Right lung (tissue), 5 donors: ENCODE data around the gene LINC01488. TPM values are rescaled to one million over a fixed set of nuclear protein-coding genes. Genes with fewer than 3 reads are reported as not detected.

Source experiments
- DNase-seq, 2 donors: peaks; one replicate each; pipeline ENCODE4 v3.0.0-alpha.2; 2013
- polyA plus RNA-seq, 5 donors: library from polyadenylated mRNA; unstranded; fragments of 120-200 nt; gene quantifications; one replicate each; pipeline versions ENCODE4 v1.2.1 to v1.2.3, GENCODE V29; 2013; ENCODE audit warnings: inconsistent platforms in 1 of 5, low replicate concordance in 1 of 5; ENCODE audit not compliant: insufficient read length in 5 of 5, insufficient read depth in 1 of 5

The LINC01488 gene
- polyA plus RNA-seq, 5 donors, result 0.08 to 0.14 (median 0.13) TPM

DNA sequence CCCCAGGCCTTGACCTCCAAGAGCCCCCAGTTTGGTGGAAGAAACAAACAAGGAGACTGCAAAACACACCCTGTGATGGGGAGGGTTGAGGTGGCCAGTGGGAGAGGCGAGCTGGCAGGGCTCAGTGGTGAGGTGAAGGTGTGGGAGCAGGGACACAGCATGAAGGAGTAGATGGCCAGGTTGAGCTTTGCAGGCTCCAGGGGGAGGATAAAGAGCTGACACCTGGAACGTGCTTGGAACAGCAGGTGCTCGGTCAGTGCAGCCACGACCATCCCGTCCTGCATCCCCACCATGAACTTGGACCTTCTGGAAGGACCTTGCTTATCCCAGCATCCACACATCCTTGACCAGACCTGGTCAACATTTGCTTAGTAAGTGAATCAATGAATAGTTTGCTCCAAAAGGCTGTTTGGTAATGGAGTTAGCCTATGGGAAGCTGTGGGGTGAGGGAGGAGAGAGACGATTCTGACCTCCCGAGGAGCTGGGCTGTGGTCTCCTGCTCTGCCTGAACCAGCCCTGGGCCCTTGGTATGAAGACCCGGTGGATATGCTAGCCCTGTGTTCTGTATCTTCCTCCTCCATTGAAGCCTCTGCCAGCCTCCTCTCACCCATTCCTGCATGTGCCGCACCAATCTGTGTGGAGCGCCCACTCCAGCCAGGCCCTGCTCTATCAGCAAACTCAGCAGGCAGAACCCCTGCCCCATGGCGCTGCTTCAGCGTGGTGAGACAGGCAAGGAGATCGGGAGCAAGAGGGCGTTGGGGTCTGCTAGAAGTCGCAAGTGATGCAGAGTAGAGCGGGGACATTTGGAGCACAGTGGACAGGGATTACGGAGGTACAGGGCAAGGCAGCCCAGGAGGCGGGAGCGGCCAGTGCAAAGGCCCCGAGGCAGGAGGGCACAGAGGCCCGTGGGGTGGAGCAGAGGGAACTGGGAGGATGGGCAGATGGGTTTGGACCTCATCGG, 9.9 kb downstream of the LINC01488 start:
- no peak for DNase-seq

GRCh38 chr11:69492201-69492991, 10.9 kb downstream of the LINC01488 start:
- no peak for DNase-seq

DNA sequence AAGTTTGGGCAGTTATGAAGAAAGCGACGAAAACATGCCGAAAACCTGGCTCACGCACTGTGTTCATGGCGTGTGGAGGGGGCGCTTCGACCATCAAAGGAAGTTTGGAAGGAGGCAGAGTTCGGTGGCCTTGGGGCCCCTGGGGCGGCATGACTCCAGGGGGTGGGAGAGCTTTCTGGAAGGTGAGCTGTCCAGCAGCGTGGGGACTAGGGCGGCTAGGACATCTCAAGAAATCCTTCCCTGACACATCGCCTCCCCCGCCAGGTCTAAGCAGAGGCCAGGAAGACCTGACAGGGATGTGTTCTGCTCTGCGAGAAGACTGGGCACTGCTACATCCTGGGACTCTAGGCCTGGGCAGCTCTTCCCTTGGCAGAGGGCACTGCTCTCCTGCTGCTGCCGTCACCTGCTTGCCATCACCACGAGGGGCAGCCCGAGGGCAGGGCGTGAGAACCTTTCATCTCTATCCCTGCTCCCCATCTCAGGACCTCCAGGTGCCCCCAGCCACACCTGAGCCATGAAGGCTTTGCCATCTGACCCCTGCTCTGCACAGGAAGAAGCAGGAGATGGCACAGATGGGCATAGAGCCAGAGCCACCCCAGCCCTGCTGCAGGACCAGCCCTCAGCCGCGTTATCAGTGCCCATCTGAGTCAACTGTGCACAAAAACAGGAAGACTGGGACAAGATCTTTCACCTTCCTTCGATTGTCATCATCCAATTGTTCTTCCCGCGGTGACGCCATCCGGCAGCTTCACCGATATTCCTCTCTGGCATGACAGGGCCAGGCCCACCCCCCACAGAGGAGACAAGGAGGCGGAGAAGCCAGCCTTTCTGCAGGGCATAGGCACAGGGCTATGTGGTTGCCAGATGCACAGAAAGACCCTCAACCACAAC, 12.7 kb downstream of the LINC01488 start:
- no peak for DNase-seq

- no peak for DNase-seq
These were observed 13.4 kb downstream of the LINC01488 start for GRCh38 chr11:69494851-69495250.

GRCh38 chr11:69495441-69496201, 14.2 kb downstream of the LINC01488 start:
- DNase-seq, result no peak

DNA sequence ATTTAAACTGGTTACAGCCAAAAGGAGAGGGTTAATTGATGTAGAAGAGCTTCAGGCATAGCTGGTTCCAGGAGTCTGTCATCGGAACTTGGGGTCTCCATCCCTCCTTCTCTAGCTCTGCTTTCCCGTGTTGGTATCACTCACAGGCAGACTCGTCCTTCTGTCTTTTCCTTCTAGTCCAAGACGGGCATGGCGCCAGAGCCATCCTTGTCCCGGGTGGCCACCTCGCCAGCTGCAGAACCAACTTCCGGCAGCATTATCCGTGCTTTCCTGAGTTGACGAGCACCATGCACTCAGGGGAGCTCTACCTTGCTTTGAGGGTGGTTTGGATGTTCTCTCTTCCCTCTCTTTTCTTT, 14.7 kb downstream of the LINC01488 start:
- no peak for DNase-seq

- no peak for DNase-seq
These were observed 15.3 kb downstream of the LINC01488 start for GRCh38 chr11:69496631-69497220.

DNA sequence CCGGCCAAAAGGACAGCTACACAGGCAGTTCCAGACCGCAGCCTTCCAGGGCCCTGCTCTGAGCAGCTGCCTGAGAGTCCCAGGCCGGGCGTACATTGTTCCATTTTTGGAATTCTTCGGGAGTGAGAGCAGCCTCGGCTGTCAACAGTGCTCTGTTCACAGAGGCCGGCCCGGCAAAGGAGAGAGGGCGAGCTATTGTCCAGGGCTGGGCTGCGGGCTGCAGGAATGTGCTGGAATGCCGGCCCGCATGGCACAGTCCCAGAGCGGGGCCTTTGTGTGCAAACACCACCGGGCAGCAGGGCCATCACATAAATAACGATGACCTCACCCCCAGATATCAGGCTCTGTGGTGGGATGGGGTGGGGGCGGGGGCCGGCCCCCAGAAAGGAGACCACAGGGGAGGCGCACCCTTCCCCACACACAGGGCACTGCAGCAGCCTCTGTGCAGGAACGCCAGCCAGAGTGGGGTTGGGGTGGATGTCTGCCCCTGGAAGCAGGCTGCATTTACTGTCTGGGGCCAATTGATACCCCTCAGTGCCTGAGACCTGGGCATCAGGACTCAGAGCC, 15.8 kb downstream of the LINC01488 start:
- peak; percentile 78 for DNase-seq

DNA sequence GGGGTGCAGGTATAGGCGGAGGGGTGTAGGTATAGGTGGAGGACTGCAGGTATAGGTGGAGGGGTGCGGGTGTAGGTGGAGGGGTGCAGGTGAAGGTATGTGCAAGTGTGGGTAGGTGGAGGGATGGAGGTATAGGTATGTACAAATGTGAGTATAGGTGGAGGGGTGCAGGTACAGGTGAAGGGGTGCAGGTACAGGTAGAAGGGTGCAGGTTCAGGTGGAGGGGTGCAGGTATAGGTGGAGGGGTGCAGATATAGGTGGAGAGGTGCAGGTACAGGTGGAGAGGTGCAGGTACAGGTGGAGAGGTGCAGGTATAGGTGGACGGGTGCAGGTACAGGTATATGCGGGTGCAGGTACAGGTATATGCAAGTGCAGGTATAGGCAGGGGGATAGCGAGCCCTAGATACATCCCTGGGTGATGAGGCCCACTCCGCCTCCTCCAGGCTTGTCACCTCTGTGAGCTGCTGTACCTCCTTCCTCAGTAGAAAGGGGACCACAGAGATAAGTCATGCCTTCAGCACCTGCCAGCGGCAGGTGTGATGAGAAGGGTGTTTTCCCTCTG, 17.2 kb downstream of the LINC01488 start:
- DNase-seq, result no peak

- no peak for DNase-seq
These were observed 17.9 kb downstream of the LINC01488 start for GRCh38 chr11:69499186-69499917.

DNA sequence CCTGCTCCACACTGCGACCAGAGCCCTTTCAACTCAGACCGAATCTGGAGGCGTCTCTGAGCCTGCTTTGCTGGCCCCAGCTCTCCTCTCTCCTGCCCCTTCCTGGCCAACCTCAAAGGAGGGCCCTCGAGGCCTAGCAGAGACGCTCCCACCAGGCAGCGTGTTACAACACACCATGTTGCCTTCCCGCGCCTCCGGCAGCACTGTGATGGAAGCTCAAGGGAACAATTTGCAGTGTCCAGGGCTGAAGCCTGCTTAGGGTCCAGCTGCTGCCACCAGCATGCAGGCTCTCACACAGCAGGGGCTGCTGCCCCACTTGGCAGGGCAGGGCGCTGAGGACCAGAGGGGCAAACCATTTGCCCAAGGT, 18.4 kb downstream of the LINC01488 start:
- DNase-seq, result no peak

DNA sequence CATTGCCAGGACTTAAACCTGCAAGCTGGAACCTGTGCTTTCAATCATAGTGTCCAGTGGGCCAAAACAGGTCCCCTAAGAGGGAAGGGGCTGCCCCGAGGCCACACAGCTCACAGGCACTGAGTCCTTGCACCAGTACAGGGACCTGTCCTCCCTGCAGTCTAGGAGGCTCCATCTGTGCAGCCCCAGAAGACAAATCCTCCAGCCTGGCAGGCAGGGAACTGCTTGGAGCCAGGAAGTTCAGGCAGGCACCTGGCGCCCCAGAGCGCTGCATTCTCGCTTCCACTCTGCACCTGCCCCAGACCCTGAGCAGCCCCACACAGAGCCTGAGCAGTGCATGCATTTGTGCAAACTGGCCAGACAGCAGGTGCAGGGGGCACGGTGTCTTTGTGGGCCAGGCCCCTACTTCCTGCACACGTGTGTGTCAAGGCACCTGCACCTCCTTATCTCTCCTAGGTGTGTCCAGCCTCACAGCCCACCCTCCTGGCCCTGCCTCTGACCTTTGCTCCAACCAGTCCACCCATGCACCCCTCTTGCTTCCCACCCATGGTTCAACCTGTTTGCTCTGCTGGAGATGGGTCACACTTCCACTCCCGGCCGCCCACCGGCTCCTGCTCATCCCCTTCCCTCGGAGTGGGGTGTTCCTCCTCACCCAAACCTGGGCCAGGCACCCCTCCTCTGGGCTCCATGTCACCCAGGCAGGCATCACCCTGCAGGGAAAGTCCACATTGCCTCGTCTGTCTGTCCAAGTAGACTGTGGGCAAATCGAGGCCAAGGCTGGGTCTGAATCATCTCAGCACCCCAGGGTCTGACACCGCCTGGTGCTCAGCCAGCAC, 19.0 kb downstream of the LINC01488 start:
- no peak for DNase-seq

- DNase-seq, result no peak
These were observed 19.6 kb downstream of the LINC01488 start for GRCh38 chr11:69501121-69501489.

- no peak for DNase-seq
These were observed 20.7 kb downstream of the LINC01488 start for GRCh38 chr11:69501891-69502860.

DNA sequence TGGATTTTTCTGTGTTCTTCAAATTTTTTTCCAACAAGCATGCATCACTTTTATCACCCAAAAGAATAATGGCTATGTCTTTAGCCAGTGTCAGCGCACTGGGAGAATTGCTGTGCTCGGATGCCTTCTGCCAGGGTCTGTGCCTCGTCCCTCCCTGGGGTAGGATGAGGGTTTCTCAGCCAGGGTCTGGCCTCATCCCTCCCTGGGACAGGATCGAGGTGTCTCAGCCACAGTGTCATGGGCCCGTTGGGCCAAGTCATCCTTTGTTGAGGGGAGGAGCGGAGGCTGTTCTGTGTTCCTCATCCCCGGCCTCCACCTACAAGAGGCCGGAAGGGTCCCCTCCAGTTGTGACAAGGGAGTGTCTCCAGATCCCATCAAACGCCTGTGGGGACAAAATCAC, 22.7 kb downstream of the LINC01488 start:
- DNase-seq, result no peak

DNA sequence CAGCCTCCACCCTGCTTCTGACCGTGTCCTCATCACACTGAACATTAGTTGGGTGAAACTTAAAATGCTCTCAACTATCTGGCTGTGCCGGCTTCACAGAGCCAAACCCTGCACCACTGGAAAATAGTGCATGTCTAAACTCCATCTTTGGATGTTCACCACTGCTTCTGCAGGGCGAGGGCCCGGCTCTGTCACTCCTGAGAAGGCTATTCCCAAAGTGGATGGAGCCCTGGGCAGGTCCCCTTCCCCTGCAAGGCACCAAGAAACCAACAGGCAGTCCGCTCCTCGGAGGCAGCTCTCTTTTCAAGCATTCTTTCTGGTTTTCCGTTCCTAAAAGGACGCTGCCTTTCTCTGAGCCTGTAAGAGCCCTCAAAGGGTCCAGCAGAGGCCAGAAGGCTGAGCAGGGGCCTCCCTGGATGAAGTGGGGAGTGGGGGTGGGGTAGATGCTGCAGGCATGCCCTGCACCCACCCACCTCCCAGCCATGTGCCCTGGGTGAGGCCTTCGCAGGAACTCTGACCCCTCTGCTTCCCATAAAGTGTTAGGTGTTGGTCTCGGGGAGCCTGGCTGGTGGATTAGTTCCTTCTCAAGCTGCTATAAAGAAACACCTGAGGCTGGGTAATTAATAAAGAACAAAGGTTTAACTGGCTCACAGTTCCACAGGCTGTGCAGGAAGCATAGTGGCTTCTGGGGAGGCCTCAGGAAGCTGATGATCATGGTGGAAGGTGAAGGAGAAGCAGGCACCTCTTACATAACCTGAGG, 23.3 kb downstream of the LINC01488 start:
- DNase-seq, result no peak
